Measurements from ENCODE around the gene ABCF2. TPM values are rescaled to one million over a fixed set of nuclear protein-coding genes. Genes with fewer than 3 reads are reported as not detected.

The ABCF2 gene
- total RNA-seq, 1 donor from 2014 or later, result 31.3 TPM

- H3K27ac Mint-ChIP-seq, result no peak overlapping the region
- Histone ChIP-seq H4K20me1 (ENCODE audit: low read depth) (peaks cover 16% of the 10 kb centered on the region), H3K4me3 (peak overlapping the region; percentile 88), H3K4me2 (peak overlapping the region; percentile 95), H3K4me1 (peaks cover 17% of the 10 kb centered on the region), H3K79me2 (ENCODE audit: low read depth) (peaks cover 26% of the 10 kb centered on the region), H3K36me3 (no peaks in the 10 kb centered on the region), H3K9ac (no peak overlapping the region), H2AFZ (replicated peaks) (no peak overlapping the region), H3K9me3 (ENCODE audit: low read depth) (no peaks in the 10 kb centered on the region), H3F3A (ENCODE audit: low read depth) (peaks cover 5% of the 10 kb centered on the region), H3K27ac (no peak overlapping the region), H3K27me3 (no peaks in the 10 kb centered on the region)
- DNase-seq (ENCODE audit: low spot score), result no peak
- H3K4me3 Mint-ChIP-seq, result peak overlapping the region; percentile 97
- peaks cover 4% of the 10 kb centered on the region for H3K36me3 Mint-ChIP-seq
- no peaks in the 10 kb centered on the region for H3K9me3 Mint-ChIP-seq
- H3K4me1 Mint-ChIP-seq, result peaks cover 23% of the 10 kb centered on the region
- peaks cover 11% of the 10 kb centered on the region for H3K27me3 Mint-ChIP-seq (ENCODE audit: insufficient read depth, low read depth)
- TF ChIP-seq EZH2phosphoT487 (IDR thresholded peaks at IDR 0.05) (no peak), EZH2 (IDR thresholded peaks at IDR 0.05) (no peak)
These were observed 6.8 kb upstream of the ABCF2 start for GRCh38 chr7:151233804-151234203.

- H3K9ac ChIP-seq, result peak overlapping the region; percentile 78
- TF ChIP-seq, protein P1, sequence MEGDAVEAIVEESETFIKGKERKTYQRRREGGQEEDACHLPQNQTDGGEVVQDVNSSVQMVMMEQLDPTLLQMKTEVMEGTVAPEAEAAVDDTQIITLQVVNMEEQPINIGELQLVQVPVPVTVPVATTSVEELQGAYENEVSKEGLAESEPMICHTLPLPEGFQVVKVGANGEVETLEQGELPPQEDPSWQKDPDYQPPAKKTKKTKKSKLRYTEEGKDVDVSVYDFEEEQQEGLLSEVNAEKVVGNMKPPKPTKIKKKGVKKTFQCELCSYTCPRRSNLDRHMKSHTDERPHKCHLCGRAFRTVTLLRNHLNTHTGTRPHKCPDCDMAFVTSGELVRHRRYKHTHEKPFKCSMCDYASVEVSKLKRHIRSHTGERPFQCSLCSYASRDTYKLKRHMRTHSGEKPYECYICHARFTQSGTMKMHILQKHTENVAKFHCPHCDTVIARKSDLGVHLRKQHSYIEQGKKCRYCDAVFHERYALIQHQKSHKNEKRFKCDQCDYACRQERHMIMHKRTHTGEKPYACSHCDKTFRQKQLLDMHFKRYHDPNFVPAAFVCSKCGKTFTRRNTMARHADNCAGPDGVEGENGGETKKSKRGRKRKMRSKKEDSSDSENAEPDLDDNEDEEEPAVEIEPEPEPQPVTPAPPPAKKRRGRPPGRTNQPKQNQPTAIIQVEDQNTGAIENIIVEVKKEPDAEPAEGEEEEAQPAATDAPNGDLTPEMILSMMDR (IDR thresholded peaks at IDR 0.05), result no peak
- TF ChIP-seq EZH2 (IDR thresholded peaks at IDR 0.05), result no peak
- TF ChIP-seq EZH2phosphoT487 (IDR thresholded peaks at IDR 0.05), result no peak
- Mint-ChIP-seq H3K9me3 (no peaks in the 10 kb centered on the region), H3K4me1 (peaks cover 29% of the 10 kb centered on the region), H3K36me3 (peaks cover 4% of the 10 kb centered on the region), H3K27me3 (ENCODE audit: insufficient read depth, low read depth) (peaks cover 11% of the 10 kb centered on the region), H3K27ac (peak overlapping the region; percentile 37), H3K4me3 (peak overlapping the region; percentile 97)
- H3F3A ChIP-seq (ENCODE audit: low read depth), result peaks cover 10% of the 10 kb centered on the region
- H3K27me3 ChIP-seq, result no peaks in the 10 kb centered on the region
- DNase-seq (ENCODE audit: low spot score), result peak; percentile 59
- peak overlapping the region; percentile 95 for H3K4me2 ChIP-seq
- peaks cover 16% of the 10 kb centered on the region for H4K20me1 ChIP-seq (ENCODE audit: low read depth)
- H3K36me3 ChIP-seq, result no peaks in the 10 kb centered on the region
- H3K4me1 ChIP-seq, result peaks cover 21% of the 10 kb centered on the region
- H3K79me2 ChIP-seq (ENCODE audit: low read depth), result peaks cover 26% of the 10 kb centered on the region
- H3K4me3 ChIP-seq, result peak overlapping the region; percentile 88
- no peaks in the 10 kb centered on the region for H3K9me3 ChIP-seq (ENCODE audit: low read depth)
- H2AFZ ChIP-seq (replicated peaks), result peak overlapping the region; percentile 77
- H3K27ac ChIP-seq, result no peak overlapping the region
These were observed 6.1 kb upstream of the ABCF2 start for GRCh38 chr7:151232917-151233701.

GRCh38 chr7:151232091-151232916 lies 5.3 kb upstream of the ABCF2 start, which contains the start of gene CHPF2:
Gene CHPF2 (plus strand): TSS chr7:151232483. CDS start chr7:151234012, 1,529 bp downstream.
- H3K79me2 ChIP-seq (ENCODE audit: low read depth), result peaks cover 26% of the 10 kb centered on the region
- TF ChIP-seq, protein P1 (IDR thresholded peaks at IDR 0.05), result no peak
- TF ChIP-seq EZH2 (IDR thresholded peaks at IDR 0.05) (peak; percentile 45), EZH2phosphoT487 (IDR thresholded peaks at IDR 0.05) (no peak)
- H3K36me3 ChIP-seq, result no peaks in the 10 kb centered on the region
- H3K27me3 Mint-ChIP-seq (ENCODE audit: insufficient read depth, low read depth), result peaks cover 11% of the 10 kb centered on the region
- H2AFZ ChIP-seq (replicated peaks), result peak within 1 kb of the TSS; percentile 95
- H3K4me3 ChIP-seq, result peak within 1 kb of the TSS; percentile 88
- peak within 1 kb of the TSS; percentile 40 for H3K27ac ChIP-seq
- no peaks in the 10 kb centered on the region for H3K27me3 ChIP-seq
- peak within 1 kb of the TSS; percentile 95 for H3K4me2 ChIP-seq
- H3K4me1 ChIP-seq, result peaks cover 26% of the 10 kb centered on the region
- H3K4me3 Mint-ChIP-seq, result peak within 1 kb of the TSS; percentile 98
- peak within 1 kb of the TSS; percentile 97 for H3K27ac Mint-ChIP-seq
- no peaks in the 10 kb centered on the region for H3K9me3 ChIP-seq (ENCODE audit: low read depth)
- H3F3A ChIP-seq (ENCODE audit: low read depth), result peaks cover 18% of the 10 kb centered on the region
- H3K9me3 Mint-ChIP-seq, result no peaks in the 10 kb centered on the region
- H4K20me1 ChIP-seq (ENCODE audit: low read depth), result peaks cover 16% of the 10 kb centered on the region
- peaks cover 4% of the 10 kb centered on the region for H3K36me3 Mint-ChIP-seq
- H3K9ac ChIP-seq, result peak within 1 kb of the TSS; percentile 78
- peaks cover 35% of the 10 kb centered on the region for H3K4me1 Mint-ChIP-seq
- DNase-seq (ENCODE audit: low spot score), result peak; percentile 92

All from neural progenitor cell (in vitro differentiated cells).